K562 (cell line): Measurements from ENCODE around the gene GCGR. TPM values are rescaled to one million over a fixed set of nuclear protein-coding genes. Genes with fewer than 3 reads are reported as not detected.

Experiments
- ATAC-seq: fragments of 200-7000 bp; cut with Tn5 transposase; 3 replicates; pipeline ENCODE4 v1.9.1; 2020; ENCODE audit warnings: moderate library complexity
- BruUV-seq: library from RNA; stranded (reverse); fragments of 400-500 nt; replicated peaks from 2 replicates; lab custom pipeline; 2021; lab: Mats Ljungman, UMichigan
- CTCF ChIA-PET: fragments of 300-600 bp; formaldehyde crosslinking; extraction: SDS; loops from one replicate; lab custom pipeline; 2021; ENCODE audit warnings: low intra/inter-chr PET ratio; lab: Yijun Ruan, JAX
- POLR2A ChIA-PET: fragments of 300-600, 350-650 bp; sonication (Branson Sonifier 250); formaldehyde crosslinking; extraction: SDS; loops from one replicate; lab custom pipeline; 2021; ENCODE audit warnings: antibody characterized with exemption, inconsistent platforms; lab: Yijun Ruan, JAX
- DNase-seq, 4 experiments: peaks; one replicate each; pipeline versions ENCODE4 v3.0.0 to v3.0.0-alpha.2; 2011 to 2018; ENCODE audit warnings: low spot score in 3 of 4, mixed read lengths in 3 of 4; ENCODE audit errors: extremely low read depth in 1 of 4
- FAIRE-seq: peaks from 2 replicates; lab custom pipeline; 2011; peaks lifted over from hg19 to GRCh38; lab: Jason Lieb, UNC
- H2AFZ ChIP-seq: 2 replicates; pipeline ENCODE4 v1.6.0; 2011; ENCODE audit warnings: low read depth, low read length, control low read depth, inconsistent platforms
- H3K27ac ChIP-seq: fragments of 200-600 bp; 3 replicates; pipeline ENCODE4 v1.8.0; 2011; ENCODE audit warnings: low read depth, mild to moderate bottlenecking, control low read depth, inconsistent platforms, low read length, moderate library complexity, mixed read lengths; ENCODE audit errors: extremely low read depth
- H3K27me3 ChIP-seq, 2 experiments: fragments of 300-600 bp in 1 of 2; 2 replicates in 1 of 2; 3 replicates in 1 of 2; pipeline versions ENCODE4 v1.6.0 to v1.8.0; 2011; ENCODE audit warnings: inconsistent platforms in 2 of 2, low read length in 2 of 2, mild to moderate bottlenecking in 1 of 2, mixed read lengths in 1 of 2, moderate library complexity in 1 of 2; ENCODE audit not compliant: control insufficient read depth in 2 of 2, insufficient read depth in 2 of 2
- H3K36me3 ChIP-seq: fragments of 300-600 bp; 3 replicates; pipeline ENCODE4 v1.8.0; 2011; ENCODE audit warnings: mild to moderate bottlenecking, low read length, inconsistent platforms; ENCODE audit not compliant: control insufficient read depth, insufficient read depth
- H3K4me1 ChIP-seq, 2 experiments: fragments of 200-600 bp in 1 of 2; replicated peaks in 1 of 2; 2 replicates in 1 of 2; 3 replicates in 1 of 2; pipeline versions ENCODE4 v1.5.1 to v1.8.0; 2011; ENCODE audit warnings: inconsistent platforms in 2 of 2, low read length in 2 of 2, mild to moderate bottlenecking in 1 of 2, mixed read lengths in 1 of 2, moderate library complexity in 1 of 2; ENCODE audit not compliant: control insufficient read depth in 2 of 2, insufficient read depth in 2 of 2
- H3K4me2 ChIP-seq: 2 replicates; pipeline ENCODE4 v1.6.1; 2011; ENCODE audit warnings: low read length, control low read depth, inconsistent platforms, mixed read lengths; ENCODE audit not compliant: insufficient read depth
- H3K4me3 ChIP-seq: fragments of 200-600 bp; sonication (generic), shearing (Covaris generic); 2 replicates; pipeline ENCODE4 v1.5.1; 2016; ENCODE audit warnings: control low read depth, inconsistent platforms
- H3K79me2 ChIP-seq: fragments of 200-600 bp; 3 replicates; pipeline ENCODE4 v1.8.0; 2011; ENCODE audit warnings: low read length, inconsistent platforms; ENCODE audit not compliant: control insufficient read depth, insufficient read depth
- H3K9ac ChIP-seq, 2 experiments: 2 replicates each; pipeline versions ENCODE4 v1.6.0 to v1.6.1; 2011; ENCODE audit warnings: low read depth in 2 of 2, low read length in 2 of 2, control low read depth in 1 of 2, inconsistent platforms in 1 of 2, mild to moderate bottlenecking in 1 of 2, mixed read lengths in 1 of 2; ENCODE audit not compliant: insufficient read depth in 1 of 2
- H3K9me1 ChIP-seq: one replicate; pipeline ENCODE4 v1.6.0; 2011; ENCODE audit warnings: inconsistent platforms, mild to moderate bottlenecking, low read length, moderate library complexity; ENCODE audit not compliant: control insufficient read depth, insufficient read depth
- H3K9me3 ChIP-seq: replicated peaks from 2 replicates; pipeline ENCODE4 v1.5.1; 2011; ENCODE audit warnings: low read depth, low read length, inconsistent platforms; ENCODE audit not compliant: control insufficient read depth, insufficient read depth
- H4K20me1 ChIP-seq: replicated peaks from 2 replicates; pipeline ENCODE4 v1.6.1; 2011; ENCODE audit warnings: low read length, inconsistent platforms, mixed read lengths; ENCODE audit not compliant: control insufficient read depth, insufficient read depth
- HNRNPH1 ChIP-seq: fragments of 200-400 bp; formaldehyde crosslinking; optimal IDR thresholded peaks from 2 replicates; pipeline ENCODE3; 2017; ENCODE audit warnings: low read depth, mild to moderate bottlenecking, low read length, moderate library complexity
- NR4A1 ChIP-seq, 2 experiments: fragments of 250-450 bp in 1 of 2; fragments of 450-650 bp in 1 of 2; sonication (Bioruptor Pico) in 1 of 2; IDR thresholded peaks; 2 replicates each; pipeline versions ENCODE4 v1.4.0 to v1.6.1; 2016 to 2020; ENCODE audit warnings: mild to moderate bottlenecking in 2 of 2, missing compliant biosample characterization in 1 of 2, missing genetic modification characterization in 1 of 2, moderate library complexity in 1 of 2
- ZNF79 ChIP-seq: fragments of 250-450 bp; sonication (Bioruptor Pico); IDR thresholded peaks from 2 replicates; pipeline ENCODE4 v1.4.0; 2020; ENCODE audit warnings: low read depth, mild to moderate bottlenecking, moderate library complexity
- WGBS: fragments of 100-300 bp; shearing (Covaris generic); methylation state at CpG from one replicate; pipeline ENCODE4 v1.1.6; 2016; ENCODE audit warnings: low coverage, mixed read lengths; ENCODE audit not compliant: insufficient coverage; ENCODE audit errors: missing lambda C conversion rate; 5-methylcytosine and 5-hydroxymethylcytosine counted together
- in situ Hi-C: fragments of 300-500 bp; cut with MboI; formaldehyde crosslinking; loops from 4 replicates; pipeline ENCODE4 v1.15.0; 2018; ENCODE audit warnings: inconsistent platforms, mixed read lengths
- intact Hi-C: fragments of 100-400 bp; cut with micrococcal nuclease; formaldehyde crosslinking; loops from 2 replicates; pipeline ENCODE4 v1.14.2; 2022
- polyA plus RNA-seq, 8 experiments: library from polyadenylated mRNA; depleted of rRNA in 4 of 8; stranded (reverse) in 5 of 8; unstranded in 3 of 8; fragments of >200 nt; fragmentation: Nextera tagmentation in 2 of 8; fragmentation: Illumina TruSeq in 1 of 8; extraction: Ambion mirVana in 2 of 8; extraction: Trizol in 1 of 8; gene quantifications; 2 replicates each; pipeline versions ENCODE4 v1.2.1 to v1.2.3, GENCODE V29; 2011 to 2014; ENCODE audit warnings: inconsistent platforms in 1 of 8, missing spikeins in 1 of 8
- total RNA-seq, 7 experiments: library from RNA; depleted of rRNA in 6 of 7; stranded (reverse); fragments of >200 nt in 6 of 7; fragmentation: Illumina TruSeq in 2 of 7; extraction: Trizol in 2 of 7; gene quantifications; 2 replicates each; pipeline versions ENCODE4 v1.2.1 to v1.2.3, GENCODE V29; 2011 to 2021; ENCODE audit warnings: low replicate concordance in 1 of 7
- TF ChIP-seq, protein P1 (sequence below): fragments of 450-650 bp; formaldehyde crosslinking; IDR thresholded peaks from 2 replicates; pipeline ENCODE4 v1.4.0; 2020; ENCODE audit warnings: mild to moderate bottlenecking, moderate library complexity
- TF ChIP-seq, protein P2 (sequence below): IDR thresholded peaks from 2 replicates; pipeline ENCODE4 v1.6.1; 2012; ENCODE audit warnings: low read depth, low read length, improper control_type of control experiment, borderline replicate concordance
- TF ChIP-seq, protein P3 (sequence below): fragments of 450-650 bp; IDR thresholded peaks from 2 replicates; pipeline ENCODE4 v1.6.1; 2016
- TF ChIP-seq, protein P4 (sequence below): sonication (generic); IDR thresholded peaks from 2 replicates; pipeline ENCODE4 v1.6.1; 2016
- TF ChIP-seq, protein P5 (sequence below): sonication (generic); formaldehyde crosslinking; IDR thresholded peaks from 2 replicates; pipeline ENCODE4 v1.8.0; 2023; ENCODE audit warnings: mild to moderate bottlenecking, missing genetic modification reagents

Gene GCGR
- total and polyA plus RNA-seq, 9 of the 15 experiments (the other 6 are each of a cell fraction or from before 2014, with no cell fraction given): not detected

DNA sequence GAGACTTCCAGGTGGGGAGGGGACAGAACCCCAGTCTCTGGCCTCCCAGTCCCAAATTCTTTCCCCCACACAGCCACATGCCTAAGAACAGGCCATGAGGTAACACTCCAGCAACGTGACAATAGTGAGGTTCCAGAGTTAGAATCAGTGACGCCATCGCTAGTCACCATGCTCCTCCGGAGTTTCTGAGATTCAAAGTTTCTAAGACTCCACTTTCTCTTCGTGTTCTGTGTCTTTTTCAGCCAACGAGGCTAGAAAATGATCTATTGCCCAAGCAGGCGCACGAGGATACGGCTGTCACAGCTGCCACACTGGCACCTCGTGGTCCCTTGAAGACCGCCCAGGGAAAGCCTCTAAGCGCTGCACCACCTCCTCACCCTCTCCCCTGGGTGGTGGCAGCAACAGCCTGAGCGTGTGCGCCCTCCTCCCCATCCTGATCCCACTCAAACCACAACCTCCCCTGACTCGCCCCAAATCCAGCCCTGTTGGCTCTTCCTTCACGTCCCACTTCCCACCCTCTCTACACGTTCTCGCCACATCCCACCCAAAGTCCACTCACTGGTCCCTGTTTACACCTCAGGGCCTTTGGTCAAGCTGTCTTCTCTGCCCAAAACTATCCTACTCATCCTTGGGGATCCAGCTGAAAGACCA lies 28.1 kb downstream of the GCGR start:
- Histone ChIP-seq H3K79me2 (peaks cover 28% of the 10 kb centered on the region; the same call in 2 of the 3 replicates), H3K4me1 (peaks cover 25 to 65% of the 10 kb centered on the region in 2 experiments), H3K4me2 (peak overlapping the region; percentile 89), H3K36me3 (no peaks in the 10 kb centered on the region), H3K9ac (peak overlapping the region; percentile 75 to 96), H2AFZ (peak overlapping the region; percentile 64), H3K27ac (peak overlapping the region; percentile 76), H3K9me1 (no peaks in the 10 kb centered on the region), H3K9me3 (no peaks in the 10 kb centered on the region), H3K4me3 (peak overlapping the region; percentile 52), H4K20me1 (no peaks in the 10 kb centered on the region), H3K27me3 (no peaks in the 10 kb centered on the region)
- intact Hi-C loops (no loop called here), in situ Hi-C loops (no loop called here)
- TSS peak; percentile 74 for BruUV-seq
- ATAC-seq (peak; percentile 5), FAIRE-seq (no peak), DNase-seq (peak in 1 of 4 experiments; percentile 54)
- WGBS: 30% methylated on average over 18 of the region's 18 CpGs
- CTCF ChIA-PET: no interaction called here
- POLR2A ChIA-PET: interaction anchor here (0.6 to 3.6 kb wide), 3 partner anchors 10 to 129 kb away, joined by 3 to 25 read pairs (median 4); partner anchors contain the start of gene MRPL12
- TF ChIP-seq, protein P1, sequence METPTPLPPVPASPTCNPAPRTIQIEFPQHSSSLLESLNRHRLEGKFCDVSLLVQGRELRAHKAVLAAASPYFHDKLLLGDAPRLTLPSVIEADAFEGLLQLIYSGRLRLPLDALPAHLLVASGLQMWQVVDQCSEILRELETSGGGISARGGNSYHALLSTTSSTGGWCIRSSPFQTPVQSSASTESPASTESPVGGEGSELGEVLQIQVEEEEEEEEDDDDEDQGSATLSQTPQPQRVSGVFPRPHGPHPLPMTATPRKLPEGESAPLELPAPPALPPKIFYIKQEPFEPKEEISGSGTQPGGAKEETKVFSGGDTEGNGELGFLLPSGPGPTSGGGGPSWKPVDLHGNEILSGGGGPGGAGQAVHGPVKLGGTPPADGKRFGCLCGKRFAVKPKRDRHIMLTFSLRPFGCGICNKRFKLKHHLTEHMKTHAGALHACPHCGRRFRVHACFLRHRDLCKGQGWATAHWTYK (CRISPR knock-in tag): no peak
- TF ChIP-seq, protein P2, sequence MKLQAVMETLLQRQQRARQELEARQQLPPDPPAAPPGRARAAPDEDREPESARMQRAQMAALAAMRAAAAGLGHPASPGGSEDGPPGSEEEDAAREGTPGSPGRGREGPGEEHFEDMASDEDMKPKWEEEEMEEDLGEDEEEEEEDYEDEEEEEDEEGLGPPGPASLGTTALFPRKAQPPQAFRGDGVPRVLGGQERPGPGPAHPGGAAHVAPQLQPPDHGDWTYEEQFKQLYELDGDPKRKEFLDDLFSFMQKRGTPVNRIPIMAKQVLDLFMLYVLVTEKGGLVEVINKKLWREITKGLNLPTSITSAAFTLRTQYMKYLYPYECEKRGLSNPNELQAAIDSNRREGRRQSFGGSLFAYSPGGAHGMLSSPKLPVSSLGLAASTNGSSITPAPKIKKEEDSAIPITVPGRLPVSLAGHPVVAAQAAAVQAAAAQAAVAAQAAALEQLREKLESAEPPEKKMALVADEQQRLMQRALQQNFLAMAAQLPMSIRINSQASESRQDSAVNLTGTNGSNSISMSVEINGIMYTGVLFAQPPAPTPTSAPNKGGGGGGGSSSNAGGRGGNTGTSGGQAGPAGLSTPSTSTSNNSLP: no peak
- TF ChIP-seq, protein P3, sequence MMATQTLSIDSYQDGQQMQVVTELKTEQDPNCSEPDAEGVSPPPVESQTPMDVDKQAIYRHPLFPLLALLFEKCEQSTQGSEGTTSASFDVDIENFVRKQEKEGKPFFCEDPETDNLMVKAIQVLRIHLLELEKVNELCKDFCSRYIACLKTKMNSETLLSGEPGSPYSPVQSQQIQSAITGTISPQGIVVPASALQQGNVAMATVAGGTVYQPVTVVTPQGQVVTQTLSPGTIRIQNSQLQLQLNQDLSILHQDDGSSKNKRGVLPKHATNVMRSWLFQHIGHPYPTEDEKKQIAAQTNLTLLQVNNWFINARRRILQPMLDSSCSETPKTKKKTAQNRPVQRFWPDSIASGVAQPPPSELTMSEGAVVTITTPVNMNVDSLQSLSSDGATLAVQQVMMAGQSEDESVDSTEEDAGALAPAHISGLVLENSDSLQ: 0 out of 2 replicates have a peak, but pooled peaks have one; percentile 4
- TF ChIP-seq NR4A1 (CRISPR knock-in tag; IDR thresholded peaks at IDR 0.05): no peak
- TF ChIP-seq NR4A1 (tag; IDR thresholded peaks at IDR 0.05): no peak
- TF ChIP-seq HNRNPH1: no peak
- TF ChIP-seq ZNF79: no peak
- TF ChIP-seq, protein P4, sequence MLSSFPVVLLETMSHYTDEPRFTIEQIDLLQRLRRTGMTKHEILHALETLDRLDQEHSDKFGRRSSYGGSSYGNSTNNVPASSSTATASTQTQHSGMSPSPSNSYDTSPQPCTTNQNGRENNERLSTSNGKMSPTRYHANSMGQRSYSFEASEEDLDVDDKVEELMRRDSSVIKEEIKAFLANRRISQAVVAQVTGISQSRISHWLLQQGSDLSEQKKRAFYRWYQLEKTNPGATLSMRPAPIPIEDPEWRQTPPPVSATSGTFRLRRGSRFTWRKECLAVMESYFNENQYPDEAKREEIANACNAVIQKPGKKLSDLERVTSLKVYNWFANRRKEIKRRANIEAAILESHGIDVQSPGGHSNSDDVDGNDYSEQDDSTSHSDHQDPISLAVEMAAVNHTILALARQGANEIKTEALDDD: no peak
- TF ChIP-seq, protein P5, sequence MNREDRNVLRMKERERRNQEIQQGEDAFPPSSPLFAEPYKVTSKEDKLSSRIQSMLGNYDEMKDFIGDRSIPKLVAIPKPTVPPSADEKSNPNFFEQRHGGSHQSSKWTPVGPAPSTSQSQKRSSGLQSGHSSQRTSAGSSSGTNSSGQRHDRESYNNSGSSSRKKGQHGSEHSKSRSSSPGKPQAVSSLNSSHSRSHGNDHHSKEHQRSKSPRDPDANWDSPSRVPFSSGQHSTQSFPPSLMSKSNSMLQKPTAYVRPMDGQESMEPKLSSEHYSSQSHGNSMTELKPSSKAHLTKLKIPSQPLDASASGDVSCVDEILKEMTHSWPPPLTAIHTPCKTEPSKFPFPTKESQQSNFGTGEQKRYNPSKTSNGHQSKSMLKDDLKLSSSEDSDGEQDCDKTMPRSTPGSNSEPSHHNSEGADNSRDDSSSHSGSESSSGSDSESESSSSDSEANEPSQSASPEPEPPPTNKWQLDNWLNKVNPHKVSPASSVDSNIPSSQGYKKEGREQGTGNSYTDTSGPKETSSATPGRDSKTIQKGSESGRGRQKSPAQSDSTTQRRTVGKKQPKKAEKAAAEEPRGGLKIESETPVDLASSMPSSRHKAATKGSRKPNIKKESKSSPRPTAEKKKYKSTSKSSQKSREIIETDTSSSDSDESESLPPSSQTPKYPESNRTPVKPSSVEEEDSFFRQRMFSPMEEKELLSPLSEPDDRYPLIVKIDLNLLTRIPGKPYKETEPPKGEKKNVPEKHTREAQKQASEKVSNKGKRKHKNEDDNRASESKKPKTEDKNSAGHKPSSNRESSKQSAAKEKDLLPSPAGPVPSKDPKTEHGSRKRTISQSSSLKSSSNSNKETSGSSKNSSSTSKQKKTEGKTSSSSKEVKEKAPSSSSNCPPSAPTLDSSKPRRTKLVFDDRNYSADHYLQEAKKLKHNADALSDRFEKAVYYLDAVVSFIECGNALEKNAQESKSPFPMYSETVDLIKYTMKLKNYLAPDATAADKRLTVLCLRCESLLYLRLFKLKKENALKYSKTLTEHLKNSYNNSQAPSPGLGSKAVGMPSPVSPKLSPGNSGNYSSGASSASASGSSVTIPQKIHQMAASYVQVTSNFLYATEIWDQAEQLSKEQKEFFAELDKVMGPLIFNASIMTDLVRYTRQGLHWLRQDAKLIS: no peak
